CD1c-positive myeloid dendritic cell (primary cell): Measurements from ENCODE around the gene FARS2.

Experiments
- DNase-seq: peaks from one replicate; pipeline ENCODE4 v3.0.0-alpha.2; 2016; ENCODE audit errors: extremely low spot score

FARS2 gene

DNA sequence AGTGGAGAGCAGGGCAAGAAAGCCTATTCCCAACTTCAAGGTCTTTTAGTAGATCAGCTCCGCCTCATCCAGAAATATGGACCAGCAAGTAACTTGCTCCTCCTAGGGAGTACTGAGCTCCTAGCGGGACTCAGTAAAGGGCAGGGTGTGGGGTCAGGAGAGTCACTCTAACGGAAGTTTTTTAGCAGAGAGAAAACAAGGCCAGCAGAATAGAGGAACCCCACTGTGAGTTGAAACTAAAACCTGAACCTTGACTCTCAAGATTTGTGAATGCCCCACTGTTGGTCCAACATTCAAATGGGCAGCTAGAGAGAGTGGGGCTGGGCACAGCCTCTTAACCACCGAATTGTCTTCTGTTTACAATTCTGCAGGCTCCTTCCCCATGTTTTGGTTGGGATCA lies 244.8 kb downstream of the FARS2 start:
- DNase-seq, result no peak

DNA sequence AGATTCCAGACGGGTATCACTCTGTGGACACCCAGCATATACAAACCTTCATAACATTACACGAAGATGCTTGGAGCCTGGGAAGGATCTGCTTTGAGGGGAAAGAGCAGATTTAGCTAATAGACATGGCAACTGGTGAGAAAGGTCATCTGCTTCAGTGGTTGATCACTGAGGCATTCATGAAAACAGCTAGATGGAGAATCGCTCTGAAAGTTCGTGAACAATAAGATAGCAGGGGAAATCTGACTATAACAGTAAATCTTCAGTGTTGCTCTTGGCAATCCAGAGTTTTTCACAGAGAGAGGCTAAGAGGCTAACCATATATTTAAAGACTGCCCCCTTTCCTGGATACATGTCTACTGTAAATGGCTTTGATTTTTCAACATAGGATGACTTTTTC lies 245.3 kb downstream of the FARS2 start:
- no peak for DNase-seq

DNA sequence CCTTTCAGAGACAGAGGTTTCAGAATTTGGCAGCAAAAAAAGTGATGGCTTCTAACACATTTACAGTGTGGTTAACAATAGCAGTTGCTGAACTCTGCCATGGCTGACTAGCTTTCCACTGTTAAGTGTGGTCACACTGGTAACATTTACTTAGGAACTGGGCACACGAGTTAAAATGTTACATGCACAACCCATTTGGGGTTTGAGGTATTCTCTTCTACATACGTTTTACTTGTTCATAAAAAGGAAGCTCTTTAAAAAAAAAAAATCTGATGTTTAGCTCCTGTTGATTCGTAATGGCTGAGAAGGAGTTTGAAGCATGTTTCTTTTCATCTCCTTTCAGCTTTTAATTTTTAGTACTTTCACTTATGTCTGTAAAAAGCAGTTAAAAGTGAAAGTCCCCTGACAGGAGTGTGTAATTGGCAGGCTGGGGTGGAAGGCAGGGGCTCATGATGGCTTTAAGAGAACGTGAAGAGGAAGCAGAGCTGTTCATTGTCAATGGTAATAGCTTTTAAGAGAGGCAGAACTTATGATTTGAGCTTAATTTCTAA lies 245.9 kb downstream of the FARS2 start:
- no peak for DNase-seq

DNA sequence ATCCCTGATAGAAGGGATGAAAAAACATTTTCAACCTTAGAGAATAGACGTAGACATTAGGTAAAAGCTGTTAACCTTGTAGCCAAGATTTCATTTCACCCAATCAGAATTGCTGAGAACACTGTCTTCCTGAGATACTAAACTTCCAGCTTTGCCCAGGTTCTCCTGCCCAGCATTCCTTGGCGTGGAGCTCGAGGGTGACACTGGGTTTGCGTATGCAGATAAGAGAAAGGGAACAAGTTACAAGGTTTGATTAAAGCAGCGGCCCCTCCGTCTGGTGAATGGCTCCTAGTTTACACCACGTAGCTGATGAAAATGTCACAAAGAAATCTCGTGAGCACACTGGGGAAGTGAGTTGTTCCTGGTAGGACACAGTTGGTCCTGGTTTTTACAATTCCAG lies 247.8 kb downstream of the FARS2 start:
- no peak for DNase-seq

DNA sequence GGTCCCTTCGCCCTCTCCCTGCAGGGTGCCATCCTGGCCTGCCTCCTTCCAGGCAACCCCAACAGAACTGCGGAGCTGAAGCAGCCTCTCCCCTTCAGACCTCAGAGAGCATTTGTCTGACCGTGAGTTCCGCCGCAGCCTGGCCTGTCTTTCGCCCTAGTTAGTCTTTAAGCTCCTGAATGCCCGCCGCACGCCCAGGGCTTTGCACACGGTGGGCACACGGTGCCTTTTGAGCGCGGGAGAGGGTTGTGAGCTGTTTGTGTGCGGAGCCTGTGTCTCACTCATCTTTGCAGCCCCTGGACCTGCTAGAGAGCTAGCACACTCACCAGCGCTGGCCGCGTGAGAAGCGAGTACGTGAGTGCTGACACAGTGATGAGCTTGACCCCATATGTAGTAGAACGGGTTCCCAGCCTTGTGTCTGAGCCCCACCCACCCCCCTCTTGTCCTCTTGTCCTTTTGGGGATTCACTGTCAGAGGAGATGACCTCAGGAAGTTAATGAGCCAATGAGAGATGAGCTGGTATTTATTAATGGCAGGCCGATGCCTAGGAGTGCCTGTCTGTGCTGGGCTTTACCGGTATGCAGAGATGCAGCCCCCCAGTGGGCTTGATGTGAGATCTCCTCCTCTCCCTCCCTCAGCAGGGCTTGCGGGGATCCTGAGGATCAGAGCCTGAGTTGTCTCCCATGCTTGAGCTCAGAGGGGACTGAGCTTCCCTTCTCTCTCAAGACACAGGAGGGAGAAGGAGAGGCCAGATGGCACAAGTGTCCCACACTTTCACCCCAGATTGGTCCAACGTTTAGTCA lies 249.2 kb downstream of the FARS2 start:
- no peak for DNase-seq

DNA sequence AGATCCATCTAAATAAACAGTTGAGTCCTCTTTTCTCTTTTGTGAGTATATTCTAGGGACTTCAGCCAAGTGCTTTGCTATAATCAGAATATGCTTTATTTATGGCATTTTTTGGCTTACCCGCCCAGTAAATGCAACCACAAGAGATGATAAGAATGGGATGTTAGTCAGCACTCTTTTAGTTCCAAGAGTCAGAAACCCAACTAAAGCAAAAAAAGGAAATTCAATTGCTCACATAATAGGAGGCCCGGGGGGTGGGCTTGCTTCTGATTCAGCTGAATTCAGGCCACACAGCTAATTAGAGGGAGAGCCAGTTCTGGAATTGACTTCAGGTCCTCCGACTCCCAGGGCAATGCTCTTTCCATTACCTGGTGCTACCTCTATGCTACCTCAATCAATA lies 250.6 kb downstream of the FARS2 start:
- DNase-seq, result no peak

DNA sequence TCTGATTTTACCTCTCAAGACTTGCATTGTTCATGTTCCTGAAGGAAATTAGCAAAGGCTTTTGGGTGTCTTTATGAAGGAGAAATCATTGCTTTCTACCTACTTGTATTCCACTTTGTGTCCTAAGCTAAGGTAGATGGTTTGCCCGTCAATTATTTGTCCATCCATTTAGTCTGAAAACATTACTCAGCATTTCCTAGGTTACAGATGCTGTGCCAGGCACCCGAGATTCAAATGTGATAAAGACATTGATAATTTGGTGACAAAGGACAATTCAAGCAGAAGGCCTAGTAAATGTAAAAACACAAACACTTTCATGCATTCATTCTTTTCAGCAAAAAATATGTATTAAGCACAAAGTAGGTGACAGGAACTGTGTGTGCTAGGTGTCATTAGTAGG lies 251.1 kb downstream of the FARS2 start:
- no peak for DNase-seq

DNA sequence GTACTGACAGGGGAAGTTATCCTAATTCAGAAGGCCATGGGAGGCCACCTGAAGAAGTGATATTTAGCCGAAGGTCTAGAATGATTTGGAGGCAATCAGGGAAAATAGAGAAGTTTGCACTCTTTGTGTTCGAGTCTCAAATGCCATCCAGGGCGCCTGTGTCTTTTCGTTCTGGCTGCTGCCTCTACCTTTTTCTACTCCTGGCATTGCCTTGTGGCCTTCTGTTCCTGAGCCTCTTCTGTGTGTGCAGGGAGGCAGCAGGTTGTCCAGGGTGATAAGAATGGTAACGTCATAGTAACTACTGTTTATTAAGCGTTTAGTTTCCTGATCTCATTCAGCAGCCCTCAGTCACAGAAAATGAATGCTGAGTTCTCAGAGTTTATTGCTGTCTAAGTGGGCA lies 252.1 kb downstream of the FARS2 start:
- DNase-seq, result no peak

DNA sequence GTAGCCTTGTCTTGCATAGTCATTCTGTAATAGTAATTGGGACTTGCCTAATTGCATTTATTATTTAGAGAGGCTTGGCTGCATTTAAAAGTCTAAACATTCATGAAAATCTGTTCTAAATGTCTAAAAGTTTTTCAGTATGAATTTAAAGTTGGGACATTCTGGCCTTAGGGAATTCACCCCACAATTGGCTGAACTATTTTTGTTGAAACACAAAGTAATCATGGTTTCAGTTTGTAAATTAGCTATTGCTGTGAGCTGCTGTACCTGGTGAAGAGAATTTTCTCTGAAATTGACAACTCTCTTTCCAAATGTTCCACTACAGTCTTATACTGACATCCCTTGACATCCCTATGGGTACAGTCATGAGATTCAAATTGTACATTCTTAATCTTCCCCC lies 253.0 kb downstream of the FARS2 start:
- DNase-seq, result no peak

DNA sequence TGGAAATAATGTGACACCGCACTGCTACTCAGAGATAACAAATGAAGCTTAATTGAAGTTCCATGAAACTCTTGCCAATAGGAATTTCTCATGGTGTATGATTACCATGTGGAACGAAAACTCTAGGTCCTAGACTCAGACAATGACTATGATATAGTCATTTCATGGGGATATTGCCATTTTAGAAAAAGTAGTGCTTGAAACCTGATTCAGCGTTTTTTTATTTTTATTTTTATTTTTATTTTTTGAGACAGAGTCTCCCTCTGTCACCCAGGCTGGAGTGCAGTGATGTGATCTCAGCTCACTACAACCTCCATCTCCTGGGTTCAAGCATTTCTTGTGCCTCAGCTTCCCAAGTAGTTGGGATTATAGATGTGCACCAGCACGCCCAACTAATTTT lies 253.9 kb downstream of the FARS2 start:
- no peak for DNase-seq

DNA sequence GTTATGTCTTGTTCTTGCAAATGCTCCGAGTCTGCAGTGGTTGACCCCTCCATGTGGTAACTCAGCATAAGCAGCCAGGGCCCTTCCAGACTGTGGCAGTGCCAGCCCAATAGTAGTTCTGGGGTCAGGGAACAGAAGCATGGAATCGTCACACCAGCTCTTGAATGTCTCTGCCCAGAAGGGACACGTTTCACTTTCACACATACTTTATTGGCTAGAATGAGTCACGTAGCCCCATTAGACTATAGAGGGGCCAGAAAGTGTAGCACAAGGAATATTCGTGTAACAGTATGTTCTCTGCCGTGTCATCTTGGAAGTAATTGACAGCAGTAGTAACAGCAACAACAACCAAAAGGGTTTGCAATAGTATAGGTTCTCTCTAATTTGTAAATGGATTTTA lies 254.7 kb downstream of the FARS2 start:
- DNase-seq, result no peak

DNA sequence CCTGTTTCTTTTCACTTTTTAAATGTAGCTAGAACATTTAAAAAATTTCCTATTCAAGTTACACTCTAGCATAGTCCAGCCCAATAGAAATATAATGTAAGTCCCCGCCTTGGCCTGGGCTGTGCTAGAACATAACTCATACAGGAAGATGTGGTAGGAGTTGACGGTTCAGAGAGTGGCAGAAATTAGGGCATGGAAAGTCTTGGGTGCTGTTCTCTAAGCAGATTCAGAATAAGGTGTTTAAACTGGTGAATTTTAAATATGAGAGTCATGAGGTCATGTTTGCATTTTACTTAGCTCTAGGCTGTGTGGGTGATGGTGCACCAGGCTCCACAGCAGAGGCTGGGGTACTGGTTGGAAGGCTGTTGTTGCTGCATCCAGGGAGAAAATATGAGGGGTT lies 256.5 kb downstream of the FARS2 start:
- DNase-seq, result no peak

DNA sequence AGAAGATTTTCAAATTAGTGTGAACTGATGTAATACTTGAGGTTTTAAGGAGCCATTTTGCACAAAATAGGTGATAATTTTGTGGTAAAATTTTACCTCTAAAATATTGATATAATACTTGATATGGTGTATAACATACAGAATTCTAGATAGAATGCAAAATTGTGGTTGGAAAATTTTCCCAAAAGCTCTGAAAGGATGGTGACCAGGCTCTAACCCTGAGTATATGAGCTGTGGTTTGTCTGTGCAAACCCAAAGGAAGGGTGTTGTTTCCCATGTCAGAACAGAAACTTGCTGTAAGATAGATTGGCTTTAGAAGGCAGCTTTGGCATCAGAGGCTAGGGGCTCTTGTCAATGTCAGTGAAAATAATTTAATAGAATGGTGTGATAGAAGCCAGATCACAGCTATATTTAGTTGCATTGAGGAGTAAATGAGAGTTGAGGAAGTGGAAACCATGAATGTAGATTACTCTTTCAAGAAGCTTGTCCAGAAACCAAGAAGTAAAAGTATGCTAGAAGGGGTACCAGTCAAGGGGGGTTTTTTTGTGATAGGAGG lies 257.7 kb downstream of the FARS2 start:
- DNase-seq, result no peak

DNA sequence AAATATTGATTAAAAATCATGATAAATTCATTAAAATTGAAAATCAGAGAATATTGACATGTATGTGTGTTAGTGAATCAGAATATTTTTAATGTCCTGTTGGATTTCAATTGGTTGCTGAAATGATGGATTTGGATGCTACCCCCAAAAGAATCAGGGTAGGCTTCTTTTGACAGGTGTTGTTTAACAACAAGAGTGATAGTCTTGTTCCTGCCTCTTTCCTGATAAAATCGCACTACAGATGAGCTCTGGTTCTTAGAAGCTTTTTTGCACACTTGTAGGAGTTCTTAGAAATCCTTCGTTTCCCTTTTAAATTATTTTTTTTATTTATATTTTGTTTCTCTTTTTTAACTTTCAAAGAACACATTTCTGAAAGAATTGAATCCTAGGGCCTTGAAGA lies 259.5 kb downstream of the FARS2 start:
- DNase-seq, result no peak

DNA sequence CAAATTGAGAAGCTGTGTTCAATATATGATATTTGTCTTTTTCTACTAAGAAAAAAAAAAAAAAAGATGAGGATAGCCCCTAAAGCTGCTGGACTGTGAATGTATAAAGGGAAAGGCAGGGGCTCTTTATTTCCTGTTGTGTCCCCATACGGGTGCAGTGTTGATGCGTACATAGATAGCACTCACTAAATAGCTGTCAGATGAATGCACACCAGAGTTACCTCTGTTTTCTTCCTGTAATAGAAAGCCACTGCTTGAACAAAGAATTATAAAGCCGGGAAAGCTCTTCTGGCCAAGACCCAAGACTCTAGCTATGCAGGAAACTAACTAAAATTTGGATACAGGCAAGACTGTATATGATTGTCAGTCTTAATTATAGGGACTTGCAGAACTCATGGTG lies 260.0 kb downstream of the FARS2 start:
- no peak for DNase-seq

DNA sequence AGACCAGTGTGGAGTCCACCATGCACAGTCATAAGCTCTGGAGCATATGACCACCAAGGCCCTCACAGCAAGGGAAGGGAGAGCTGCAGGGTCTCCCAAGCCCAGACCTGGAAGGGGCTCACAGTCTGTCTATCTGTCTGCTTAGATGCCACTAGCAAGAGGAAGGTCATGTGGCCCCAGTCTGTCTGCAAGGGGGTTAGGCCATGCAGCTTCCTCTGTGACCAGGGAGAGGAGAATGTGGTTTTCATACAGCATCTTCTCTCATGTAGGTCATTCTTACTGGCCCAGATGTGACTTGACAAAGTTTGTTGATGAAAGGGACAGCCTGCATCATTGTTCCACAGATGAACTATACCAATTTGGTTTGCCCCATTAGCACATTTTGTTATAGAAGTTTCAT lies 260.8 kb downstream of the FARS2 start:
- no peak for DNase-seq

DNA sequence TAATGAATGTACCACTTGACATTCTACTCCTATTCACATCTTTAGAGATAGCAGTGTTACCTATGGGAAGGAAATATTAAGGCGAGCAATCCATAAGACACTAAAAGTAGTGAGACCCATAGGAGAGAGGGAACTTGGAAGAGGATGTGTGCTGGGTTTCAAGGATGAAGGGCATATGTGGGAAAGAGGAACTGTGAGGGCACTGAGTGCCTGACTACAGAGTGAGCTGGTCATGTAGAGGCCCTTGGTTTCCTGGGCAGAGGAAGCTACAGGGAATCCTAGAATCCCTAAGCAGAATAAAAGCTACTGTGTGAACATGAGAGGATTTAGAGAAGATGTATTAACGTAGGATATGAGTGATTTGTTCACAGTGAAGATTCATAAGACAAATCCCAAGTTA lies 262.8 kb downstream of the FARS2 start:
- peak; percentile 3 for DNase-seq

DNA sequence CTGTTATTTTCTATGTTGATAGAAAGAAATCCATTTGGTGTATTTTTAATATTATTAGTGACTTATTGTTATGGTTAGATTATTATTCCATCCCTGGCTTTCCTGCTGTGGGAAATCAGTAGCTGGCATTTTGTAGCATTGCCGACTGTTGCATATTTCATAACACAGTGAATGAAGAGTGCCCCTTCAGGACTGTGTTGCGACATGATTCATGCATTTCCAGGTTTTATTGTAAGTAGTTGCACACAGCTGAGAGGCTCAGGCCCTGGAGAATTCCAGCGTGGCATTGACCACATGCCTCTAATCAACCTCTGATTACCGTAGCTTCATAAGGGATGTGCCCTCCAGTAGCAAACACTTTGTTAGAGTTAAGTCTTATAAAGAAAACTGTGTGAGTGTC lies 263.9 kb downstream of the FARS2 start:
- no peak for DNase-seq

DNA sequence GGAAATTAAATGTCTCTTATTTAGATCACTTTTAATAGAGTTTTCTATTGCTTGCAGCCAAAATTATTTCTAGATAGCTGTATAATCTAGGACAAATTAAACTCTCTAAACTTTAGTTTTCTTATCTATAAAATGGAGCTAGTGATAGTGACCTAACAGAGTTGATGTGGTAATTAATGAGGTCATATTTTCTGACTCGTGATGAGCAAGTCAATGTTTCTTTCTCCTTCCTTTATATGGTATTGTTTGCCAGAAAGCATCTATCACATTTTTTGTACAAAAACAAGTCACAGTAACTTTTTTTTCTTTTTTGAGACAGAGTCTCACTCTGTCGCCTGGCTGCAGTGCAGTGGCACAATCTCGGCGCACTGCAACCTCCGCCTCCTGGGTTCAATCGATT lies 267.7 kb downstream of the FARS2 start:
- no peak for DNase-seq

DNA sequence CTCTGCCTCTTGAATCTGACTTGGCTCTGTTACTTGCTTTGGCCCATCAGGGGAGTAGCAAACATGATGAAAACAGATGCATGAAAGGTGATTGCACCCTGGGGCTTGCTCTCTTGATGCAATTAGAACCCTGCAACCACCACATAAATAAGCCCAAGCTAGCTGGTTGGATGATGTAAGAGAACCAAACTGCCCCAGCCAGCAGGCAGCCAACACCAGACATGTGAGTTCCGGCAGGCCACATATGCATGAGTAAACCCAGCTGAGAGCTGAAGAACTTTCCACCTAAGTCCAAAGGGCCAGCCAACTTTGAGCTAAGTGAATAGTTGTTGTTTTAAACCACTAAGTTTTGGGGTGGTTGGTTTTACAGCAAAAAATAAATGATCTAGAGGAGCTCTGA lies 268.4 kb downstream of the FARS2 start:
- DNase-seq, result no peak

DNA sequence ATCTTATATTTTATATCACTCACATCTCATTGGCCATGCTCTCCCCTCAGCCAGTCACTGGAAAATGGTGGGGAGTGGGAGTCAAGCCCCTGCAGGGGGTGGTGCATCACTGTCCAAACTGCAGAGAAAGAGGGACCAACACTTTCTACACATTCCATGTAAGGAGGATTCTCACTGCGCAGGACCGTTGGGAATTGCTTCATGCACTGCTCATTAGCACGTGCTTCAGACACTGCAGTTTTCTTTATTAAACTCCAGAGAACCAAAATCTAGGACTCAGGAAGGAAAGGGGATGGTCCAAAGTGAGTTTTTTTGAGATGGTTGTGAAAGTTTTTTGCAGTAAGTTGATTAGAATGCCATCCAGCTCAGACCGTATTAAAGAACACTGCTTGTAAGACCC lies 269.8 kb downstream of the FARS2 start:
- no peak for DNase-seq

DNA sequence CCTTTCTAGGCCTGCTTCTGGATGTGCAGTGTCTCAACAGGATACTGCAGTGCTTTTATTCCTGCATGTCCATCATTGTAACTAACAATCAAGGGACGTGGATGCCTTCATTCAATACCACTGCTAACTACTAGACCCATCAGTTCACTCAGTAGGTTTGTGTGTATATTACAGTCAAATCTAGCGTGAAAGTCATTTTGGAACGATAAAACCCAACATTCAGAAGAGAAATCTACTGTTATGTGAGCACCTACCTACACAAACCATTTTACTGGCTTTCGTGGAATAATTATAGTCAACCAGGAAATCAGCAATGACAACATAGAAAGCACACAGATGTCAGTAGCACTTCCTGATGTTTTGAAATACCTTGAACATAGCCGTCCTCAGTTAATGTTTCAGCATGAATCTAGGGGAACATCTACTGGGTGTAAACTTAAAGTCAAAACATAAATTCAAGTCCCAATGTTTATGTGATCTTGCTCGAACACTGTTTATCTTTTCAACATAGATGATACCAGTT lies 270.6 kb downstream of the FARS2 start:
- no peak for DNase-seq

DNA sequence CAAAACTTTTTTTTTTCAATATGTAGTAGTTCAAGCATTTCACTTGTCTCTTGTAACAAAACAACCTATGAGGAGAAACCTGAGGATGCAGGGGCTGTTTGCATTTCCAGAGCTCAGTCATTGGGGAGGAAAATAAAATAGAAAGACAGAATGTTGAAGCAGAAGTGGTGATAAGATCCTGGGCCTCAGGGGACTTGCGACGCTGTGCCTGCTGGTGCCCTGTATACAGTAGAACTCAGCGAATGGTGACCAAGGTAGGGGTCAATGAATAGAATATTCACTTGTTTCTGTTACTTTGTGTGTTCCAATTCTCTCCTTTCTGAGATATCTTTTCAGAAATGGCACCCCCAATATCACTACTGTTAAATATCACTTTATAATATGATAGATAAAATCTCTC lies 271.6 kb downstream of the FARS2 start:
- DNase-seq, result no peak
